Keratinocyte (primary cell): Measurements from ENCODE around the gene EPHA3. TPM values are rescaled to one million over a fixed set of nuclear protein-coding genes. Genes with fewer than 3 reads are reported as not detected.

Experiments used
- DNase-seq: peaks from one replicate; pipeline ENCODE4 v3.0.0-alpha.2; 2011; ENCODE audit warnings: low read depth, missing footprints, low spot score
- FAIRE-seq: peaks from 2 replicates; lab custom pipeline; 2011; peaks lifted over from hg19 to GRCh38; lab: Jason Lieb, UNC
- H2AFZ ChIP-seq: 2 replicates; pipeline ENCODE4 v1.6.0; 2012; ENCODE audit warnings: low read length, control low read depth, inconsistent platforms; ENCODE audit not compliant: control insufficient read depth
- H3K27ac ChIP-seq: 2 replicates; pipeline ENCODE4 v1.5.1; 2011; ENCODE audit warnings: low read length; ENCODE audit not compliant: control insufficient read depth, insufficient read depth
- H3K27me3 ChIP-seq: 3 replicates; pipeline ENCODE4 v1.6.0; 2011; ENCODE audit warnings: low read length; ENCODE audit not compliant: control insufficient read depth, insufficient read depth; ENCODE audit errors: extremely low read depth
- H3K36me3 ChIP-seq, 2 experiments: 2 replicates in 1 of 2; 3 replicates in 1 of 2; pipeline ENCODE4 v1.5.1; 2011; ENCODE audit warnings: low read length in 2 of 2, mild to moderate bottlenecking in 1 of 2; ENCODE audit not compliant: control insufficient read depth in 2 of 2, insufficient read depth in 2 of 2; ENCODE audit errors: extremely low read depth in 1 of 2
- H3K4me1 ChIP-seq: 3 replicates; pipeline ENCODE4 v1.5.1; 2011; ENCODE audit warnings: low read length; ENCODE audit not compliant: control insufficient read depth, insufficient read depth; ENCODE audit errors: extremely low read depth
- H3K4me2 ChIP-seq: 3 replicates; pipeline ENCODE4 v1.6.0; 2011; ENCODE audit warnings: low read depth, low read length; ENCODE audit not compliant: control insufficient read depth, insufficient read depth; ENCODE audit errors: extremely low read depth
- H3K4me3 ChIP-seq, 3 experiments: fragments of 200-600 bp in 1 of 3; sonication (generic) in 1 of 3; 2 replicates in 2 of 3; 3 replicates in 1 of 3; pipeline ENCODE4 v1.5.1; 2011 to 2016; ENCODE audit warnings: low read length in 3 of 3, mild to moderate bottlenecking in 3 of 3, control low read depth in 2 of 3, inconsistent platforms in 1 of 3, low read depth in 1 of 3, mixed read lengths in 1 of 3, mixed run types in 1 of 3, moderate library complexity in 1 of 3; ENCODE audit not compliant: control insufficient read depth in 2 of 3, insufficient read depth in 2 of 3; ENCODE audit errors: extremely low read depth in 1 of 3
- H3K79me2 ChIP-seq: 2 replicates; pipeline ENCODE4 v1.6.0; 2012; ENCODE audit warnings: low read length; ENCODE audit not compliant: control insufficient read depth, insufficient read depth
- H3K9ac ChIP-seq: 3 replicates; pipeline ENCODE4 v1.6.0; 2011; ENCODE audit warnings: low read length; ENCODE audit not compliant: control insufficient read depth, insufficient read depth; ENCODE audit errors: extremely low read depth
- H3K9me1 ChIP-seq: 3 replicates; pipeline ENCODE4 v1.6.0; 2011; ENCODE audit warnings: low read length; ENCODE audit not compliant: control insufficient read depth, insufficient read depth; ENCODE audit errors: extremely low read depth
- H3K9me3 ChIP-seq: 2 replicates; pipeline ENCODE4 v1.5.1; 2012; ENCODE audit warnings: low read depth, low read length; ENCODE audit not compliant: control insufficient read depth
- H4K20me1 ChIP-seq: 3 replicates; pipeline ENCODE4 v1.6.0; 2011; ENCODE audit warnings: low read length; ENCODE audit not compliant: control insufficient read depth, insufficient read depth; ENCODE audit errors: extremely low read depth
- CTCF ChIP-seq, 3 experiments: IDR thresholded peaks in 1 of 3; conservative IDR thresholded peaks in 1 of 3; optimal IDR thresholded peaks in 1 of 3; 2 replicates in 2 of 3; 3 replicates in 1 of 3; pipeline versions ENCODE3 to v1.5.1; 2011; ENCODE audit warnings: low read length in 3 of 3, mild to moderate bottlenecking in 3 of 3, moderate library complexity in 2 of 3, control low read depth in 1 of 3, inconsistent platforms in 1 of 3; ENCODE audit not compliant: insufficient read depth in 2 of 3; ENCODE audit errors: extremely low read depth in 1 of 3
- EZH2 ChIP-seq: IDR thresholded peaks from one replicate; pipeline ENCODE4 v1.6.1; 2012; ENCODE audit warnings: inconsistent platforms, mild to moderate bottlenecking, low read length, moderate library complexity
- dilution Hi-C: fragments of 300-500 bp; cut with MboI; formaldehyde crosslinking; loops from one replicate; pipeline ENCODE4 v1.7.0; 2020; ENCODE audit warnings: low sequenced_read_pairs; ENCODE audit not compliant: extremely low pct_ligation_motif_present
- polyA plus RNA-seq, 5 experiments: library from polyadenylated mRNA; depleted of rRNA in 3 of 5; stranded (reverse) in 3 of 5; stranded (forward) in 1 of 5; unstranded in 1 of 5; fragments of >200 nt; gene quantifications; 1 replicate in 1 of 5; 2 replicates in 3 of 5; 3 replicates in 1 of 5; pipeline versions ENCODE4 v1.2.1 to v1.2.3, GENCODE V29; 2011 to 2012; ENCODE audit warnings: missing spikeins in 2 of 5, low read depth in 1 of 5, low replicate concordance in 1 of 5

EPHA3 gene
- polyA plus RNA-seq, 1 donor (not counting 4 experiments of a cell fraction or from before 2014, with no cell fraction given): 0.13 TPM

- Histone ChIP-seq H3K4me2 (no peak overlapping the region), H4K20me1 (no peaks in the 10 kb centered on the region), H3K27ac (no peak overlapping the region), H3K4me3 (no peak overlapping the region), H3K36me3 (no peaks in the 10 kb centered on the region), H3K4me1 (no peaks in the 10 kb centered on the region), H2AFZ (no peak overlapping the region), H3K9me1 (no peaks in the 10 kb centered on the region), H3K9ac (no peak overlapping the region), H3K9me3 (no peaks in the 10 kb centered on the region), H3K27me3 (no peaks in the 10 kb centered on the region), H3K79me2 (no peaks in the 10 kb centered on the region)
- DNase-seq: no peak
- dilution Hi-C loops: no loop called here
- TF ChIP-seq EZH2: no peak
- no peak for TF ChIP-seq CTCF (optimal IDR thresholded peaks at IDR 0.05 in 1 of 3, IDR thresholded peaks at IDR 0.05 in 1 of 3, conservative IDR thresholded peaks at IDR 0.05 in 1 of 3; ENCODE audit: extremely low read depth in 1 of 3, insufficient read depth in 2 of 3, low read length in 3 of 3)
- FAIRE-seq: no peak
These were observed 255.1 kb downstream of the EPHA3 start for GRCh38 chr3:89362496-89362895.

- TF ChIP-seq EZH2 (no peak), CTCF (optimal IDR thresholded peaks at IDR 0.05 in 1 of 3, IDR thresholded peaks at IDR 0.05 in 1 of 3, conservative IDR thresholded peaks at IDR 0.05 in 1 of 3; ENCODE audit: extremely low read depth in 1 of 3, insufficient read depth in 2 of 3, low read length in 3 of 3) (no peak)
- Histone ChIP-seq H3K9ac (no peak overlapping the region), H3K36me3 (no peaks in the 10 kb centered on the region), H3K9me1 (no peaks in the 10 kb centered on the region), H3K4me2 (no peak overlapping the region), H3K4me3 (no peak overlapping the region), H3K9me3 (no peaks in the 10 kb centered on the region), H3K79me2 (no peaks in the 10 kb centered on the region), H2AFZ (no peak overlapping the region), H4K20me1 (no peaks in the 10 kb centered on the region), H3K4me1 (no peaks in the 10 kb centered on the region), H3K27me3 (no peaks in the 10 kb centered on the region), H3K27ac (no peak overlapping the region)
- dilution Hi-C loops: no loop called here
- DNase-seq: no peak
- FAIRE-seq: no peak
These were observed 255.8 kb downstream of the EPHA3 start for GRCh38 chr3:89363171-89363570.
